Left colon (tissue), 2 donors: Measurements from ENCODE around the gene CYP26B1. TPM values are rescaled to one million over a fixed set of nuclear protein-coding genes. Genes with fewer than 3 reads are reported as not detected.

Source experiments
- ATAC-seq: fragments of 200-7000 bp; cut with Tn5 transposase; one replicate; pipeline ENCODE4 v1.9.1; 2020; ENCODE audit warnings: mild to moderate bottlenecking, moderate library complexity
- DNase-seq, 2 donors: peaks; one replicate each; pipeline ENCODE4 v3.0.0-alpha.2; 2020
- intact Hi-C, 2 donors: fragments of 100-400 bp; cut with DNase I in 1 of 2; cut with micrococcal nuclease in 1 of 2; formaldehyde crosslinking; loops; one replicate each; pipeline versions ENCODE4 v1.11.2 to v1.14.0; 2022; cut with DNase I, micrococcal nuclease
- total RNA-seq, 2 donors: library from RNA; stranded (reverse); fragmentation: NEBNext Ultra II Directional; extraction: Animal tissue kit (Norgen Biotek cat#: 25700); gene quantifications; one replicate each; pipeline ENCODE4 v1.2.1, GENCODE V29; 2021
- donor health status: DM: no; HTN: no; CAD: no.
- donor health status: DM: yes; HTN: yes; CAD: no.

CYP26B1 gene
- total RNA-seq, 2 donors from 2014 or later, result 1.6 to 2.1 TPM

DNA sequence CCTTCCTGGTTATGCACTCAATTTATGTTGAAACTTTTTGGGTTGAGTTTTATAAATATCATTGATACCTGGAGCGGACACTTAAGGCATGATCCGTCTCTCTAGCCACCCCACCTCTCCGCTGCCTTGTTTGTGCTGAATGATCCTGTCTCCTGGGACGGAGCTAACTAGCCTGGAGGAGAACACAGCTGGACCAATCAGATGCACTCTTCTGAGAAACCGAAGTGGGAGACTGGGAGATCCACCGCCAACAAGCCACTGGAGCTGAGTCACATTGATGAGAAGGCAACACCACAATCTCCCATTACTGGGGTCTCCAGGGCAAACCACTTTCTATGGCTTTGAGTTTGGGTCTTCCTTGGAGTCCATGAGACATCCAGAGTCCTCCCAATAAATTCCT, 29.3 kb downstream of the CYP26B1 start:
- intact Hi-C loops, result no loop called here

DNA sequence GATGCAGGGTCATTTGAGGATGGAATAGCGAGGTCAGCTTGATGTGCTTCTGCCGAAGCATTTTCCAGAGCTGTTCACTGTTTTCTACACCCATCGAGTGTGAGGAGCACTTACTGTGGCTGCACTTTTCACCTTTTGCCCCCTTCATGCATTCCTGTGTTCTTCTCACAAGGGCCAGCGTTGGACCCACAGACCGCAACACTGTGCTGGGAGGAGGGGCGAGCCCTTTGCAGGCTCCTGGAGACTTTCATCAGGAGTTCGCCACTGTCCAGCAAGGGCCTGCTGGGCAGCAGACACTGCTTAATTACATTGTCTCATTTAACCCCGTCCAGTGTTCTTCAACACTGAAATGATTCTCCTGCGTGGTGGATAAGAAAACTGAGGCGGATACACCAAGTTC, 29.9 kb downstream of the CYP26B1 start:
- ATAC-seq (no peak), DNase-seq (no peak)
- intact Hi-C loops, result no loop called here

More for the DNA sequence above, 29.3 kb downstream of the CYP26B1 start:
- DNase-seq (no peak), ATAC-seq (no peak)

DNA sequence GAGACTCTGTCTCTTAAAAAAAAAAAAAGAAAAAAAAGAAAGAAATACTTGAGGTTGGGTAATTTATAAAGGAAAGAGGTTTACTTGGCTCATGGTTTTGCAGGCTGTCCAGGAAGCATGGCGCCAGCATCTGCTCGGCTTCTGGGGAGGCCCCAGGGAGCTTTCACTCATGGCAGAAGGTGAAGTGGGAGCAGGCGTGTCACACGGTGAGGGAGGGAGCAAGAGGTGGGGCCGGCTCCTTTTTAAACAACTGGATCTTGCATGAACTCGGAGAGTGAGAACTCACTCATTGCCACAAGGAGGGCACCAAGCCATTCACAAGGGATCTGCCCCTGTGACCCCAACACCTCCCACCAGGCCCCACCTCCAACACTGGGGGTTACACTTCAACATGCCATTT, 30.6 kb downstream of the CYP26B1 start:
- ATAC-seq (no peak), DNase-seq (no peak)
- intact Hi-C loops, result no loop called here

- intact Hi-C loops, result no loop called here
- no peak for ATAC-seq
- no peak for DNase-seq
Measured at GRCh38 chr2:72116081-72116533, 31.6 kb downstream of the CYP26B1 start.

- ATAC-seq, result peak; percentile 27
- DNase-seq, result no peak
- intact Hi-C loops, result no loop called here
Measured at GRCh38 chr2:72115110-72116080, 32.3 kb downstream of the CYP26B1 start.

GRCh38 chr2:72114693-72115051, 33.0 kb downstream of the CYP26B1 start:
- intact Hi-C loops, result no loop called here
- DNase-seq, result no peak
- ATAC-seq, result no peak

- no peak for ATAC-seq
- intact Hi-C loops, result no loop called here
- DNase-seq, result no peak
Measured at GRCh38 chr2:72113847-72114692, 33.6 kb downstream of the CYP26B1 start.

DNA sequence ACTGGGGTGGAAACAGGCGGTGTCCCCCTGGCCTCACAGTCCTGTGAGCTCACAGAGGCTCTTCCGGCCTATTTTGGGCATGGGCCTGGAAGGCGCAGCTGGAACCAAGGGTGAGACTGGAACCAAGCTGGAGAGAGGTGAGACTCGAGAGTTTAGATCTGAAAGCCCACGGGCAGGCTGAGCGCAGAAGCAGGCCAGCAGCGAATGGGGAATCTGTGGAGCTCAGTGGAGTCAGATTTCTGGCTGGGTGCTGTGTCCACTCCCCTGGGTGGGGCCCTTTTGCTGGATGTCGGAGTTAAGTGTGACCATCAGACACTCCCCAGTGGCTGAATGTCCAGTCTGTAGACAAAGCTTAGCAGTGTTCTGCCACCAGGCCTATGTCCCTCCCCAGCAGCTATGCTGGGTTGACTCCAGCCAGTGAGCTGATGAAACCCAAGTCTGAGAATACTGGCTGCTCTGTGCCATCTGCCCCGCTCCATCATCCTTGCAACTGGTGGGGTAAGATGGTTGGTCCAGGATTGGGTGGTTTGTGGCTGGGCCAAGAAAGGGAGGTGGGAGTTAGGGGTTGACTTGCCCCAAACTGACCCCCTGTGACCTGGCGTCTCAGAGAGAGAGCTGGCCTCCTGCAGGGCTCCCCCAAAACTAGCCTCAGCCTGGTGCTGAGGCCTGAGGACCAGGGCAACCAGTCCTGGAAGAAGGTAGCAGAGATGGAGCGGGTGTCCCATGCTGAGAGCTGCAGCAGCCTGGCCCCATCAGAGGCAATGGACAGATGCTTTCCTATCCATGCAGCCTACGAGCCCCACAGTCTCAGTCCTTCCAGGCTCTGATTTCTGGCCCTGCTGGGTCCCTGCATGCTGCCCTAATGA, 34.4 kb downstream of the CYP26B1 start:
- DNase-seq, result no peak

DNA sequence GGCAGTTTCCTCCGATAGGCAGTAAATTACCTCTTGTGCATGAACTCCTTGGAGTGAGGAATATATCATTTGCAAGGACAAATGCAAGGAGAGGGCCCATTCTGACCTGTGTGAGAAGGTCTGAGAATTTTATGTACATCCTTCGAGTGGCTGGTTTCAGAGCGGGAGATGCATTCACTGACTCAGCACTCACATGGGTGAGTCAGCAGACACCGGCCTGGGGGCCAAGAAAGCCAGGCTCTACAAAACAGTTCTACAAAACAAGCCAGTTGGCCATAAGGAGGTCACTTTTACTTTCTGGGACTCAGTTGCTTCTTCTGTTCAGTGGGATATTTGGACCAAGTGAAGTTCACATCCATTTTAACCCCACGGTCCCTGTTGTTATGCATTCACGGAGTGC, 35.3 kb downstream of the CYP26B1 start:
- intact Hi-C loops, result no loop called here
- no peak for ATAC-seq
- no peak for DNase-seq

More for the DNA sequence above, 34.4 kb downstream of the CYP26B1 start:
- intact Hi-C loops, result no loop called here
- no peak for ATAC-seq

- intact Hi-C loops, result no loop called here
- no peak for ATAC-seq
- no peak for DNase-seq
Measured at GRCh38 chr2:72111061-72111460, 36.6 kb downstream of the CYP26B1 start.

GRCh38 chr2:72109904-72110303, 37.8 kb downstream of the CYP26B1 start:
- DNase-seq, result no peak
- intact Hi-C loops, result no loop called here
- no peak for ATAC-seq

GRCh38 chr2:72109291-72109690, 38.4 kb downstream of the CYP26B1 start:
- ATAC-seq (no peak), DNase-seq (no peak)
- intact Hi-C loops, result no loop called here

GRCh38 chr2:72108121-72108520, 39.5 kb downstream of the CYP26B1 start:
- intact Hi-C loops, result no loop called here
- no peak for DNase-seq

GRCh38 chr2:72106978-72107377, 40.7 kb downstream of the CYP26B1 start:
- ATAC-seq (no peak), DNase-seq (no peak)
- intact Hi-C loops, result no loop called here

More at GRCh38 chr2:72108121-72108520, 39.5 kb downstream of the CYP26B1 start:
- ATAC-seq, result no peak

- ATAC-seq, result peak; percentile 21
- intact Hi-C loops, result no loop called here
- DNase-seq, result no peak
Measured at GRCh38 chr2:72104821-72105588, 42.7 kb downstream of the CYP26B1 start.

GRCh38 chr2:72103690-72104089, 44.0 kb downstream of the CYP26B1 start:
- intact Hi-C loops, result no loop called here
- ATAC-seq, result no peak
- DNase-seq, result no peak

DNA sequence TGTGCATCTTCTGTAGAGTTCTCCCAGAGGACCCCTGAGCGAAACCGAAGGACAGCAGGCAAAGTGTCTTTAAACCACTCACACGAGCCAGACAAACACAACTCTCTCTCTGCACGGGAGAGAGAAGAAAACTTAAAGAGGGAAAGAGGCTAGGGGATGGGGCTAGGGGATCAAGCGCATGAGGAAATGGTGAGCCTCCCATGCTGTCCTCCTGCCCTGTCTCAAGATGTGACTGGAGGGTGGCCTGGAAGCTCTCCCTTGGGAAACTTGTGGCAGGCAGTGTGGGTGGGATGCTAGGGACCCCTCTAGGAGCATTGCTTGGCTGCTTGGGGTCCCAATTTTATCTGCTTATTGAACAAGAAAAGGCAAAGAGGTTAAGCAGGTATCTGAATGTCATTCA, 44.5 kb downstream of the CYP26B1 start:
- DNase-seq (no peak), ATAC-seq (no peak)
- intact Hi-C loops, result no loop called here

DNA sequence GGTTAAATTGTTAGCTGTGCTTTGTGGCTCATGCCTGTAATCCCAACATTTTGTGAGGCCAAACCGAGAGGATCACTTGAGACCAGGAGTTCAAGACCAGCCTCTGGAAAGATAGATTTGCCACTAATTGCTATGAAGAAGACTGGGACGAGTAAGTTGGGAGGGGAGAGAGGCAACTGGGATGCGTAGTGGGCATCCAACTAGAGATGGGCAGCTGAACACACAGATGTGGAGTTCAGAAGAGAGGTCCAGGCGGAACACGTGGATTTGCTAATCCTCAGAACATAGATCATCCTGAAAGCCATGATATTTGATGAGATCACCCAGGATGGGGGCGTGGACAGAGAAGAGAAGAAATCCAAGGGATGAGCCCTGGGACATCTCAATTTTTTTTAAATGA, 48.7 kb downstream of the CYP26B1 start:
- ATAC-seq, result no peak
- intact Hi-C loops, result no loop called here
- DNase-seq, result no peak
